ENCODE data around the gene S100Z.

S100Z gene

GRCh38 chr5:76861612-76862011 lies 11.8 kb downstream of the S100Z start:
- H3K9me3 ChIP-seq (ENCODE audit: severe bottlenecking), result no peaks in the 10 kb centered on the region
- H3K27ac ChIP-seq, result no peak overlapping the region
- H3K36me3 ChIP-seq, result no peaks in the 10 kb centered on the region
- TF ChIP-seq CTCF (IDR thresholded peaks at IDR 0.05; ENCODE audit: low read depth, low read length), result no peak
- no peak overlapping the region for H3K4me3 ChIP-seq (ENCODE audit: low read depth, low read length)
- no peak for DNase-seq
- no peaks in the 10 kb centered on the region for H3K27me3 ChIP-seq (ENCODE audit: insufficient read depth, low read depth, severe bottlenecking)

GRCh38 chr5:76863001-76863400 lies 13.2 kb downstream of the S100Z start:
- no peak overlapping the region for H3K27ac ChIP-seq
- no peak for DNase-seq
- H3K27me3 ChIP-seq (ENCODE audit: insufficient read depth, low read depth, severe bottlenecking), result no peaks in the 10 kb centered on the region
- no peaks in the 10 kb centered on the region for H3K9me3 ChIP-seq (ENCODE audit: severe bottlenecking)
- no peak for TF ChIP-seq CTCF (IDR thresholded peaks at IDR 0.05; ENCODE audit: low read depth, low read length)
- no peaks in the 10 kb centered on the region for H3K36me3 ChIP-seq
- H3K4me3 ChIP-seq (ENCODE audit: low read depth, low read length), result no peak overlapping the region

GRCh38 chr5:76866503-76866902 lies 16.7 kb downstream of the S100Z start:
- no peak for TF ChIP-seq CTCF (IDR thresholded peaks at IDR 0.05; ENCODE audit: low read depth, low read length)
- no peaks in the 10 kb centered on the region for H3K27me3 ChIP-seq (ENCODE audit: insufficient read depth, low read depth, severe bottlenecking)
- no peaks in the 10 kb centered on the region for H3K9me3 ChIP-seq (ENCODE audit: severe bottlenecking)
- no peak overlapping the region for H3K4me3 ChIP-seq (ENCODE audit: low read depth, low read length)
- no peak for DNase-seq
- no peaks in the 10 kb centered on the region for H3K36me3 ChIP-seq
- no peak overlapping the region for H3K27ac ChIP-seq

- no peaks in the 10 kb centered on the region for H3K9me3 ChIP-seq (ENCODE audit: severe bottlenecking)
- no peaks in the 10 kb centered on the region for H3K36me3 ChIP-seq
- DNase-seq, result no peak
- H3K27ac ChIP-seq, result no peak overlapping the region
- no peak overlapping the region for H3K4me3 ChIP-seq (ENCODE audit: low read depth, low read length)
- H3K27me3 ChIP-seq (ENCODE audit: insufficient read depth, low read depth, severe bottlenecking), result no peaks in the 10 kb centered on the region
- no peak for TF ChIP-seq CTCF (IDR thresholded peaks at IDR 0.05; ENCODE audit: low read depth, low read length)
Measured at GRCh38 chr5:76867038-76867437, 17.2 kb downstream of the S100Z start.

- TF ChIP-seq CTCF (IDR thresholded peaks at IDR 0.05; ENCODE audit: low read depth, low read length), result peak; percentile 65
- no peak overlapping the region for H3K4me3 ChIP-seq (ENCODE audit: low read depth, low read length)
- DNase-seq, result peak; percentile 67
- no peak overlapping the region for H3K27ac ChIP-seq
- no peaks in the 10 kb centered on the region for H3K36me3 ChIP-seq
- H3K27me3 ChIP-seq (ENCODE audit: insufficient read depth, low read depth, severe bottlenecking), result no peaks in the 10 kb centered on the region
- no peaks in the 10 kb centered on the region for H3K9me3 ChIP-seq (ENCODE audit: severe bottlenecking)
Measured at GRCh38 chr5:76867827-76868693, 18.2 kb downstream of the S100Z start.

- no peak for TF ChIP-seq CTCF (IDR thresholded peaks at IDR 0.05; ENCODE audit: low read depth, low read length)
- H3K27me3 ChIP-seq (ENCODE audit: insufficient read depth, low read depth, severe bottlenecking), result no peaks in the 10 kb centered on the region
Measured at GRCh38 chr5:76870046-76870445, 20.2 kb downstream of the S100Z start.

More at GRCh38 chr5:76870046-76870445, 20.2 kb downstream of the S100Z start:
- Histone ChIP-seq H3K9me3 (ENCODE audit: severe bottlenecking) (no peaks in the 10 kb centered on the region), H3K27ac (no peak overlapping the region), H3K36me3 (no peaks in the 10 kb centered on the region), H3K4me3 (ENCODE audit: low read depth, low read length) (no peak overlapping the region)
- DNase-seq, result no peak
